MM.1S (cell line): Measurements from ENCODE around the gene ADGRG2.

Experiments used
- EZH2 ChIP-seq: fragments of 300-600 bp; sonication (generic); optimal IDR thresholded peaks from 2 replicates; pipeline ENCODE3; 2017; ENCODE audit warnings: low read depth, mild to moderate bottlenecking, antibody characterized with exemption, low read length, mixed read lengths
- EZH2phosphoT487 ChIP-seq: fragments of 300-600 bp; sonication (generic); IDR thresholded peaks from 2 replicates; pipeline ENCODE4 v1.6.1; 2018; ENCODE audit warnings: antibody characterized with exemption, low read length
- TF ChIP-seq, protein P1 (sequence below): fragments of 300-600 bp; sonication (generic); IDR thresholded peaks from 2 replicates; pipeline ENCODE4 v1.5.1; 2016; ENCODE audit warnings: antibody characterized with exemption, low read length, mixed read lengths

DNA sequence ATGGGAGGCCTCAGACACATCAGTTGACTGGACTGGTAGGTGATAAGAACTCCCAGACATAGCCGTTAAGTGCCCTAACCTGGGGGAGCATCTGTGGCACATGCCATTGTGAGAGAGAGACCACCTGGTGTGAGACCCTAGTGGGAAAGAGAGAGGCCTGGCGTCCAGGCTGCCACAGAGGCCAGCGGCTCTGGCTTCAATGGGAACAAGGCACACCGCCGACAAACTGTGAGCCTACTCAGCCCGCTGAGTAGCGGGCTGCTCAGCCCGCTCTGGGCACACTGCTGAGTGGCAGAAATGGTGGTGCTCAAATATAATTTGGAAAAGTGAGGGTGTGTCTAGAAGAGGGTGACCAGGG, 172.3 kb downstream of the ADGRG2 start:
- TF ChIP-seq, protein P1, sequence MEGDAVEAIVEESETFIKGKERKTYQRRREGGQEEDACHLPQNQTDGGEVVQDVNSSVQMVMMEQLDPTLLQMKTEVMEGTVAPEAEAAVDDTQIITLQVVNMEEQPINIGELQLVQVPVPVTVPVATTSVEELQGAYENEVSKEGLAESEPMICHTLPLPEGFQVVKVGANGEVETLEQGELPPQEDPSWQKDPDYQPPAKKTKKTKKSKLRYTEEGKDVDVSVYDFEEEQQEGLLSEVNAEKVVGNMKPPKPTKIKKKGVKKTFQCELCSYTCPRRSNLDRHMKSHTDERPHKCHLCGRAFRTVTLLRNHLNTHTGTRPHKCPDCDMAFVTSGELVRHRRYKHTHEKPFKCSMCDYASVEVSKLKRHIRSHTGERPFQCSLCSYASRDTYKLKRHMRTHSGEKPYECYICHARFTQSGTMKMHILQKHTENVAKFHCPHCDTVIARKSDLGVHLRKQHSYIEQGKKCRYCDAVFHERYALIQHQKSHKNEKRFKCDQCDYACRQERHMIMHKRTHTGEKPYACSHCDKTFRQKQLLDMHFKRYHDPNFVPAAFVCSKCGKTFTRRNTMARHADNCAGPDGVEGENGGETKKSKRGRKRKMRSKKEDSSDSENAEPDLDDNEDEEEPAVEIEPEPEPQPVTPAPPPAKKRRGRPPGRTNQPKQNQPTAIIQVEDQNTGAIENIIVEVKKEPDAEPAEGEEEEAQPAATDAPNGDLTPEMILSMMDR, result no peak
- TF ChIP-seq EZH2 (no peak), EZH2phosphoT487 (no peak)
